WTC11 (cell line): ENCODE data around the gene TATDN2. TPM values are rescaled to one million over a fixed set of nuclear protein-coding genes. Genes with fewer than 3 reads are reported as not detected.

Source experiments
- ATAC-seq: fragments of 200-7000 bp; cut with Tn5 transposase; 2 replicates; pipeline ENCODE4 v1.10.0; 2021; ENCODE audit warnings: mild to moderate bottlenecking, moderate library complexity
- CTCF ChIA-PET: fragments of 300-600 bp; sonication (Branson Sonifier 250); formaldehyde crosslinking; loops from one replicate; lab custom pipeline; 2021; ENCODE audit warnings: antibody characterized with exemption; lab: Charles Lee
- POLR2A ChIA-PET: fragments of 350-600 bp; sonication (Branson Sonifier 250); formaldehyde crosslinking; loops from one replicate; lab custom pipeline; 2021; ENCODE audit warnings: antibody characterized with exemption; lab: Charles Lee
- DNase-seq: peaks from one replicate; pipeline ENCODE4 v3.0.0; 2021; ENCODE audit warnings: low spot score
- H3K27ac Mint-ChIP-seq: 2 replicates; pipeline ENCODE4 v1.8.0; 2021; ENCODE audit warnings: mixed read lengths
- H3K27me3 Mint-ChIP-seq: 2 replicates; pipeline ENCODE4 v1.8.0; 2021; ENCODE audit warnings: low read depth, mild to moderate bottlenecking, moderate library complexity, mixed read lengths
- H3K36me3 Mint-ChIP-seq: 2 replicates; pipeline ENCODE4 v1.8.0; 2021; ENCODE audit warnings: mixed read lengths
- H3K4me1 Mint-ChIP-seq: 2 replicates; pipeline ENCODE4 v1.8.0; 2022; ENCODE audit warnings: mixed read lengths
- H3K4me3 Mint-ChIP-seq: 2 replicates; pipeline ENCODE4 v1.8.0; 2021; ENCODE audit warnings: mild to moderate bottlenecking, moderate library complexity, mixed read lengths
- H3K9me3 Mint-ChIP-seq: 2 replicates; pipeline ENCODE4 v1.8.0; 2021; ENCODE audit warnings: mixed read lengths
- AFF4 ChIP-seq: sonication (generic); formaldehyde crosslinking; IDR thresholded peaks from 2 replicates; pipeline ENCODE4 v1.8.1; 2023; ENCODE audit warnings: mild to moderate bottlenecking, missing genetic modification reagents, borderline replicate concordance
- AR ChIP-seq: fragments of 250-450 bp; sonication (Bioruptor Pico); IDR thresholded peaks from 2 replicates; pipeline ENCODE4 v1.9.0; 2021; ENCODE audit warnings: mild to moderate bottlenecking
- ARID4B ChIP-seq: sonication (generic); formaldehyde crosslinking; IDR thresholded peaks from 2 replicates; pipeline ENCODE4 v1.8.0; 2023; ENCODE audit warnings: missing genetic modification reagents, mild to moderate bottlenecking, borderline replicate concordance
- ATF2 ChIP-seq: sonication (generic); formaldehyde crosslinking; IDR thresholded peaks from 2 replicates; pipeline ENCODE4 v1.8.1; 2022; ENCODE audit warnings: low read depth, missing genetic modification reagents, borderline replicate concordance
- CBFB ChIP-seq: sonication (generic); formaldehyde crosslinking; IDR thresholded peaks from 2 replicates; pipeline ENCODE4 v1.8.1; 2022; ENCODE audit warnings: mild to moderate bottlenecking, low read depth, missing genetic modification reagents
- E2F5 ChIP-seq: sonication (generic); formaldehyde crosslinking; IDR thresholded peaks from 2 replicates; pipeline ENCODE4 v1.8.1; 2022; ENCODE audit warnings: mild to moderate bottlenecking, moderate library complexity, missing genetic modification reagents
- EMX1 ChIP-seq: fragments of 250-450 bp; sonication (Bioruptor Pico); IDR thresholded peaks from 2 replicates; pipeline ENCODE4 v1.8.0; 2021; ENCODE audit warnings: mild to moderate bottlenecking
- ESRRA ChIP-seq: sonication (generic); formaldehyde crosslinking; IDR thresholded peaks from 2 replicates; pipeline ENCODE4 v1.8.1; 2022; ENCODE audit warnings: mild to moderate bottlenecking, missing genetic modification reagents, borderline replicate concordance
- MXD4 ChIP-seq: fragments of 250-450 bp; sonication (Bioruptor Pico); IDR thresholded peaks from 2 replicates; pipeline ENCODE4 v1.8.0; 2021; ENCODE audit warnings: mild to moderate bottlenecking, moderate library complexity, borderline replicate concordance
- NR2C2 ChIP-seq: sonication (generic); formaldehyde crosslinking; IDR thresholded peaks from 2 replicates; pipeline ENCODE4 v1.8.0; 2022; ENCODE audit warnings: mild to moderate bottlenecking, missing genetic modification reagents
- NR3C1 ChIP-seq: sonication (generic); formaldehyde crosslinking; conservative IDR thresholded peaks from 2 replicates; pipeline ENCODE4 v1.8.1; 2023; ENCODE audit warnings: low read depth, mild to moderate bottlenecking, missing genetic modification reagents
- PRDM15 ChIP-seq: sonication (generic); formaldehyde crosslinking; IDR thresholded peaks from 2 replicates; pipeline ENCODE4 v1.8.0; 2022; ENCODE audit warnings: missing genetic modification reagents
- TEAD1 ChIP-seq: sonication (generic); formaldehyde crosslinking; IDR thresholded peaks from 2 replicates; pipeline ENCODE4 v1.8.0; 2022; ENCODE audit warnings: mild to moderate bottlenecking, missing genetic modification reagents
- total RNA-seq: library from RNA; stranded (reverse); gene quantifications from 3 replicates; pipeline ENCODE4 v1.2.3, GENCODE V29; 2021

The TATDN2 gene
- total RNA-seq, 1 experiment from 2014 or later, result 31.7 TPM

GRCh38 chr3:10273702-10274305, 25.5 kb downstream of the TATDN2 start:
- ChIA-PET CTCF (interaction anchor here (1.5 kb wide), 1 partner anchor 10 kb away, joined by 8 read pairs; no protein-coding TSS in a partner anchor), POLR2A (no interaction called here)
- peaks cover 49% of the 10 kb centered on the region for H3K36me3 Mint-ChIP-seq
- no peaks in the 10 kb centered on the region for H3K9me3 Mint-ChIP-seq
- no peak for ATAC-seq
- no peaks in the 10 kb centered on the region for H3K27me3 Mint-ChIP-seq
- no peak for TF ChIP-seq EMX1
- TF ChIP-seq E2F5 (CRISPR knock-in tag), result no peak
- TF ChIP-seq ESRRA, result no peak
- TF ChIP-seq NR2C2 (CRISPR knock-in tag), result no peak
- no peak for TF ChIP-seq AFF4
- no peak for TF ChIP-seq CBFB
- no peak for TF ChIP-seq PRDM15 (CRISPR knock-in tag)
- no peak for TF ChIP-seq AR (CRISPR knock-in tag)
- TF ChIP-seq ARID4B, result no peak
- no peak for TF ChIP-seq ATF2 (CRISPR knock-in tag)
- no peak for TF ChIP-seq NR3C1
- no peak for TF ChIP-seq TEAD1 (CRISPR knock-in tag)
- TF ChIP-seq MXD4 (CRISPR knock-in tag), result no peak
- no peaks in the 10 kb centered on the region for H3K4me1 Mint-ChIP-seq
- H3K27ac Mint-ChIP-seq, result no peak overlapping the region
- H3K4me3 Mint-ChIP-seq, result no peak overlapping the region
- no peak for DNase-seq
